ENCODE data around the gene ZNF513.
"Not testable (repeated sequence)": the region's sequence is repeated elsewhere in the genome, so short reads cannot be mapped to it uniquely, and the experiment has no call there.

ZNF513 gene

GRCh38 chr2:27354597-27354927, 26.0 kb downstream of the ZNF513 start:
- Histone ChIP-seq H3K4me3 (ENCODE audit: low read depth, low read length) (no peak overlapping the region), H3K4me1 (no peaks in the 10 kb centered on the region), H3K36me3 (peaks cover 3% of the 10 kb centered on the region; the same call in 1 of the 2 replicates), H3K27me3 (no peaks in the 10 kb centered on the region), H3K9me3 (no peaks in the 10 kb centered on the region)
- DNase-seq = no peak
- no peak for TF ChIP-seq CTCF (IDR thresholded peaks at IDR 0.05; ENCODE audit: low read depth, low read length)

GRCh38 chr2:27353762-27354596, 26.6 kb downstream of the ZNF513 start:
- no peaks in the 10 kb centered on the region for H3K27me3 ChIP-seq
- H3K36me3 ChIP-seq = peaks cover 3% of the 10 kb centered on the region; the same call in 1 of the 2 replicates
- H3K4me1 ChIP-seq = no peaks in the 10 kb centered on the region
- no peaks in the 10 kb centered on the region for H3K9me3 ChIP-seq
- no peak for TF ChIP-seq CTCF (IDR thresholded peaks at IDR 0.05; ENCODE audit: low read depth, low read length)
- no peak overlapping the region for H3K4me3 ChIP-seq (ENCODE audit: low read depth, low read length)
- DNase-seq = no peak

GRCh38 chr2:27353386-27353761, 27.2 kb downstream of the ZNF513 start:
- H3K4me1 ChIP-seq; DNase-seq; H3K27me3 ChIP-seq; H3K36me3 ChIP-seq; H3K4me3 ChIP-seq (ENCODE audit: low read depth, low read length); H3K9me3 ChIP-seq: not testable (repeated sequence)

GRCh38 chr2:27351802-27352598, 28.5 kb downstream of the ZNF513 start:
- Histone ChIP-seq H3K27me3 (no peaks in the 10 kb centered on the region), H3K36me3 (peaks cover 5% of the 10 kb centered on the region), H3K4me1 (no peaks in the 10 kb centered on the region), H3K4me3 (ENCODE audit: low read depth, low read length) (no peak overlapping the region), H3K9me3 (no peaks in the 10 kb centered on the region)
- DNase-seq = no peak
- TF ChIP-seq CTCF (IDR thresholded peaks at IDR 0.05; ENCODE audit: low read depth, low read length) = no peak

GRCh38 chr2:27350106-27350693, 30.3 kb downstream of the ZNF513 start:
- no peak for TF ChIP-seq CTCF (IDR thresholded peaks at IDR 0.05; ENCODE audit: low read depth, low read length)
- no peak overlapping the region for H3K4me3 ChIP-seq (ENCODE audit: low read depth, low read length)
- H3K27me3 ChIP-seq = no peaks in the 10 kb centered on the region
- no peaks in the 10 kb centered on the region for H3K9me3 ChIP-seq
- no peak for DNase-seq
- peaks cover 5% of the 10 kb centered on the region for H3K36me3 ChIP-seq
- H3K4me1 ChIP-seq = no peaks in the 10 kb centered on the region

GRCh38 chr2:27347641-27348040, 32.9 kb downstream of the ZNF513 start:
- no peak overlapping the region for H3K4me3 ChIP-seq (ENCODE audit: low read depth, low read length)
- no peaks in the 10 kb centered on the region for H3K4me1 ChIP-seq
- H3K27me3 ChIP-seq = no peaks in the 10 kb centered on the region
- H3K9me3 ChIP-seq = no peaks in the 10 kb centered on the region
- DNase-seq = no peak
- peaks cover 22% of the 10 kb centered on the region for H3K36me3 ChIP-seq
- TF ChIP-seq CTCF (IDR thresholded peaks at IDR 0.05; ENCODE audit: low read depth, low read length) = no peak
